Activated naive CD8-positive, alpha-beta T cell treated with anti-CD3 and anti-CD28 coated beads, Interleukin-2, amount 50 U/mL, for 24 hours (primary cell): ENCODE results near the gene AKAP11.

Experiments
- ATAC-seq: fragments of 150-1000 bp; cut with Tn5 transposase; one replicate; pipeline ENCODE4 v1.10.0; 2021
- DNase-seq: peaks from one replicate; pipeline ENCODE4 v3.0.0; 2021
- H3K27ac Mint-ChIP-seq: one replicate; pipeline ENCODE4 v1.8.0; 2021; ENCODE audit warnings: mild to moderate bottlenecking, mixed read lengths
- H3K27me3 Mint-ChIP-seq: one replicate; pipeline ENCODE4 v1.8.0; 2021; ENCODE audit warnings: mixed read lengths
- H3K36me3 Mint-ChIP-seq: one replicate; pipeline ENCODE4 v1.8.0; 2021; ENCODE audit warnings: low read depth, mixed read lengths
- H3K4me1 Mint-ChIP-seq: one replicate; pipeline ENCODE4 v1.8.0; 2021; ENCODE audit warnings: mixed read lengths
- H3K4me3 Mint-ChIP-seq: one replicate; pipeline ENCODE4 v1.8.0; 2021; ENCODE audit warnings: mild to moderate bottlenecking, moderate library complexity, mixed read lengths
- H3K9me3 Mint-ChIP-seq: one replicate; pipeline ENCODE4 v1.8.0; 2021; ENCODE audit warnings: mixed read lengths

The AKAP11 gene

DNA sequence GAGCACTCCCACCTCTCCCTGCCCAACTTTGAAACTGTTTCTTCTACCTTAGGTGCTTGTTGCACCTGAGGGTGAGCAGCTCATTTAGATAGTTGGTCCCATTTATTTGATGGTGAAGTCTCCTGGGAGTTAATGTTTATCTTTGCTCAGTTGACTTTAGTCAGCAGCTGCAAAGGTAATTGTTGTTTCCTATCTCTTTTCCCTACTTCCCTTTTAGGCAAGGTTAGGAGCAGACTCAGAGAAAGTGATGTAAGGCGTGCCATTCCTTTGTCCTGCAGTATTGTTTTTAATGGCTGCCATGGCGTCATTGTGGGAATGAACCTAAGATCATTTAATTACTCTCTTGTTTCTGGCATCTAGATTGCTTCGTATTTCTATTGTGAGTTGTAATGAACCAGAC is 11.6 kb downstream of the AKAP11 start:
- no peaks in the 10 kb centered on the region for H3K27me3 Mint-ChIP-seq
- H3K4me3 Mint-ChIP-seq: no peak overlapping the region
- ATAC-seq (no peak), DNase-seq (no peak)
- no peak overlapping the region for H3K27ac Mint-ChIP-seq
- peaks cover 34% of the 10 kb centered on the region for H3K36me3 Mint-ChIP-seq
- peaks cover 17% of the 10 kb centered on the region for H3K4me1 Mint-ChIP-seq
- H3K9me3 Mint-ChIP-seq: no peaks in the 10 kb centered on the region

DNA sequence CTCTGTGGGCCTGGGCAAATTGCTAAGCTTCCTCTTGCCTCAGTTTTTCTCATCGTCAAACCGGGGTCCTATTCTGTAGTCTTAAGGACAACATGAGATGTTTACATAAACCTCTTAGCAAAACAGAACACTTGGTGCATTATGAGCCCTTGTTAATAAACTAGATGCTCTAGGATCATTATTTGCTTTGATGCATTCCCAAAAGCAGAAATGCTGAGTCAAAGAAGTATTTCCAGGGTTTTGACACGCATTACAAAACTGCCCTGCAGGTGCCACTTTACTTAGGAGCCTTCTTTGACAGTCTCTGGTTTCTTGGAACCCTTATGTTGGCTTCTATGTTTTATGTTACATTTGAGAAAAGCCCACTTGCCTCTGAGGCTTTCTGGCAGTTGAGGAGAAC is 12.1 kb downstream of the AKAP11 start:
- H3K36me3 Mint-ChIP-seq: peaks cover 39% of the 10 kb centered on the region
- no peaks in the 10 kb centered on the region for H3K27me3 Mint-ChIP-seq
- no peaks in the 10 kb centered on the region for H3K9me3 Mint-ChIP-seq
- no peak overlapping the region for H3K4me3 Mint-ChIP-seq
- no peak for DNase-seq
- ATAC-seq: no peak
- peaks cover 17% of the 10 kb centered on the region for H3K4me1 Mint-ChIP-seq
- no peak overlapping the region for H3K27ac Mint-ChIP-seq

DNA sequence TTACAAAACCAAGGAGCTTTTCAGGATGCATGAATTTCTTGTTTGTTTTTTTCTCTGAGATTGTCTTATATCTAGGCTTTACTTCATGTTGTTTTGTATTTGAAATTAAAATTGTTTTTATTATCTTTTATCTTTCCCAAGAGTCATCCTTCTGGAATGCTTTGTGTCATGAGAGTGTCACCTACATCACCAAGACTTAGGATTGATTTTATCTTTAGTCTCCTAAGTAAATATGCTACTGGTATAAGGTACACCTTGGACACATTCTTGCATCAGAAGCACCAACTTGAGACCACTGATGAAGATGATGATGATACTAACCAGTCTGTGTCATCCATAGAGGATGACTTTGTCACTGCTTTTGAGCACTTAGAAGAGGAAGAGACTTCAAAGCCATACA is 26.4 kb downstream of the AKAP11 start:
- no peak for DNase-seq
- no peak for ATAC-seq
- Mint-ChIP-seq H3K9me3 (peaks cover 4% of the 10 kb centered on the region), H3K4me1 (peaks cover 6% of the 10 kb centered on the region), H3K4me3 (no peak overlapping the region), H3K36me3 (peaks cover 88% of the 10 kb centered on the region), H3K27ac (no peak overlapping the region), H3K27me3 (no peaks in the 10 kb centered on the region)

DNA sequence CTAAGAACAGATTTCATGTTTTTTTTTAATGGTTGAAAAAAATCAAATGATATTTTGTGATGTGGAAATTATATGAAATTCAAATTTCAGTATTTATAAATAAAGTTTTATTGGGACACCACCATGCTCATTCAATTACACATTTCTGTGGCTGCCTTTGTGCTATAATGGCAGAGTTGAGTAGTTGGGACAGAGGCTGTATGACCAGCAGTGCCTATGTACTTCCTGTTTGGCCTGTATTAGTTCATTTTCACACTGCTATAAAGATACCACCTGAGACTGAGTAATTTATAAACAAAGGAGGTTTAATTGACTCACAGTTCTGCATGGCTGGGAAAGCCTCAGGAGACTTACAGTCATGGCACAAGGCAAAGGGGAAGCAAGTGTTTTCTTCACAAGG is 33.6 kb downstream of the AKAP11 start:
- H3K4me3 Mint-ChIP-seq: no peak overlapping the region
- DNase-seq (no peak), ATAC-seq (no peak)
- peaks cover 3% of the 10 kb centered on the region for H3K9me3 Mint-ChIP-seq
- no peaks in the 10 kb centered on the region for H3K27me3 Mint-ChIP-seq
- H3K4me1 Mint-ChIP-seq: peaks cover 24% of the 10 kb centered on the region
- H3K36me3 Mint-ChIP-seq: peaks cover 93% of the 10 kb centered on the region
- H3K27ac Mint-ChIP-seq: peak overlapping the region; percentile 39

DNA sequence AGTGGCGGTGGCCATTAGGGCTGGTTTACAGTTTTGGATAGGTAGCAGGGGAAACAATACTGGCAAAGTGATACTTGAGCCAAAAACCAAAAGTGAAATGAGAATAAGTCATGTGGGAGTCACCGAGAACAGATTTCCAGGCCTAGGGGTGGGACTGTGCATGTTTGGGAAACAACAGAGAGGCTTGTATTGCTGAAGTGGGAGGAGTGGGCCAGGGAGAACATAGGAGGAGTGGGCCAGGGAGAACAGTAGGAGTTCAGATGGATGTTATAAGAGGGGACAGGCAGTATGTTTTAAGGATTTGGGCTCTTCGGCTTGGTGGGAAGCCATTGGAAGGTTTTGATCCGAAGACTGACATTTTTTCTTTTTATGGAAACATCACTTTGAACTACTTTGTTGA is 35.5 kb downstream of the AKAP11 start:
- H3K9me3 Mint-ChIP-seq: peaks cover 3% of the 10 kb centered on the region
- DNase-seq (no peak), ATAC-seq (no peak)
- no peaks in the 10 kb centered on the region for H3K27me3 Mint-ChIP-seq
- H3K4me3 Mint-ChIP-seq: no peak overlapping the region
- no peak overlapping the region for H3K27ac Mint-ChIP-seq
- H3K4me1 Mint-ChIP-seq: peaks cover 31% of the 10 kb centered on the region
- H3K36me3 Mint-ChIP-seq: peaks cover 84% of the 10 kb centered on the region

DNA sequence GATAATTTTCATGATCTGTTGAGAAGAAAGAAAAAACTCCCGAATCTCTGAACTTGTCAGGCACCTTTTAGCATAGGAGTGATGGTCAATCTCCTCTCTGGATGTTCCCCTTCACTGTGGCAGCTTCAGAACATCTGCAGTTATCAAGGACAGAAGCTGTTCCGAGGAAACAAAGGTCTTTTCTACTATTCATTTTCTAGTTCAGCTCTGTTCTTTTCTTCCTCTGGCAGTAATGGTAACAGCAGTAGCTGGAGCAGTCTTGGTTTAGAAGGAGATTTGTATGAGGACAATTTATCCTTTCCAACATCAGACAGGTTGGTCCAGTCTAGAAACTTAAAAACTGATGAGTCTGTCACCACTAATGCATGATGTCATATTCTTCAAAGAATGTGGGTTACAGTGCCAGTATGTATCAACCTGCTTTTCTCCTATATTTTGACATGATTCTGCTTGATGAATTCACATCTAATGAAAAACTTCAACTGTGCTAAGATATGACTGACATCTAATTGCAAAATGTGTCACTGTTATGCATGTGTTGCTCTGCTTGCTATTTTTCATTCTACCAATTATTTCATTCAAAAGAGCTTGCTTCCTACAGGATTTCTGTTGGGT is 41.0 kb downstream of the AKAP11 start:
- Mint-ChIP-seq H3K27ac (no peak overlapping the region), H3K9me3 (no peaks in the 10 kb centered on the region), H3K4me1 (peaks cover 29% of the 10 kb centered on the region), H3K4me3 (no peak overlapping the region), H3K27me3 (no peaks in the 10 kb centered on the region), H3K36me3 (peaks cover 59% of the 10 kb centered on the region)
- ATAC-seq (peak; percentile 72), DNase-seq (no peak)

DNA sequence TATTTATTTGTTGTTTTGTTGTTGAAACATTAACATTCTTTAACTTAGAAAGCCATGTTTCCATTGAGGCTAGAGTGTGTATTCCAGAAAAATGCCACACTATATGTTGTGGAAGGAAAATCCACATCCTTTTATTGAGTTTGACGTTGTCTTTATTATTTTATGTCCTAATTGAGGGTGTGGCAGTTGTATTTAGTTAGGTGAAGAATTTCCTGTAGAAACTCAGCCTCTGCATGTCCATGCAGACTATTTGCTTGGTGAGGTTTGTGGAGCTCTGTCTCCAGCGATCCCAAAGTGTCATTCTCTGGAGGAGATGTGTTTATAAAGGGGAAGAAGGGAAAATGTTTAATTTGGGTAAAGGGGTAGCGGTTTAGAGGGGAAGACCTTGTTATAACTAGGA is 46.6 kb downstream of the AKAP11 start:
- peaks cover 50% of the 10 kb centered on the region for H3K36me3 Mint-ChIP-seq
- no peak overlapping the region for H3K27ac Mint-ChIP-seq
- H3K9me3 Mint-ChIP-seq: no peaks in the 10 kb centered on the region
- H3K4me1 Mint-ChIP-seq: peaks cover 30% of the 10 kb centered on the region
- no peaks in the 10 kb centered on the region for H3K27me3 Mint-ChIP-seq
- no peak for ATAC-seq
- no peak for DNase-seq
- no peak overlapping the region for H3K4me3 Mint-ChIP-seq

DNA sequence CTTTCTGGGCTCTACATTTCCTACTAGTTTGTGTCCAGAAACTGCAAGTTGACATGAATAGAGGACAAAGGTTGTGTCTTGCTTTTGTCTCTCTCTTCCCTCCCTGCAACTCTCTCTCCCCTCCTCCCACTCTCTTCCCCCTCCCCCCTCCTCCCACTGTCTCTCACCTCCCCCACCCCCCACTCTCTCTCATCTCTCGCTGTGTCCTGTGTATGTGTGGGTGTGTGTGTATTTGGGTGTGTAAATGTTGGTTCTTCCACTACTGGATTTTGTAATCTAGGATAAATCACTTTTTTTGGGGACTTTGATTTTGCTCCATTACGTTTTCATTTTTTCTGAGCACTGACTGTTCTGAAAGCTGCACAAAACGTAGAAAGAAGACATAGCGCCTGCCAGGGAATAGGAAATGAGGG is 48.4 kb downstream of the AKAP11 start:
- Mint-ChIP-seq H3K4me1 (peaks cover 30% of the 10 kb centered on the region), H3K36me3 (peaks cover 43% of the 10 kb centered on the region), H3K4me3 (no peak overlapping the region), H3K27ac (peak overlapping the region; percentile 46), H3K9me3 (no peaks in the 10 kb centered on the region), H3K27me3 (no peaks in the 10 kb centered on the region)
- DNase-seq (no peak), ATAC-seq (no peak)

DNA sequence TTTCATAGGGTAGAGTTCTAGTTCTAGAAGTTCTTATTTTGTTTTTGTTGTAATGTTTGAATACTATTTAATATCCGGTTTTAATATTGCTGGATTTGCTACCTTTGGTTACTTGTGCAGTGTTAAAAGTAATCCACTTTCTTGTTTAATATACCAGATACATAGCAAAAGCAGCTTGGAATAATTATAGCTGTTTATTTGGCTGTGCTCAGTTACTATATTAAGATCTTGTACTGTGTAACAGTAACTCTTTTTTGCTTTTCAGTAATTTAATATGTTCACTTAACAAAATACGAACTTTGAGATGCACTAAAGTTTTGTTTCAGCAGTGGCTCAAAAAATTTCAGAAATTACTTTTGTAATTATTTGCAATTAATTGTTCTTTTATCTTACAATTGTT is 50.9 kb downstream of the AKAP11 start:
- Mint-ChIP-seq H3K27me3 (no peaks in the 10 kb centered on the region), H3K4me1 (peaks cover 41% of the 10 kb centered on the region), H3K9me3 (no peaks in the 10 kb centered on the region), H3K27ac (no peak overlapping the region), H3K36me3 (peaks cover 33% of the 10 kb centered on the region), H3K4me3 (no peak overlapping the region)
- no peak for ATAC-seq
- DNase-seq: no peak

DNA sequence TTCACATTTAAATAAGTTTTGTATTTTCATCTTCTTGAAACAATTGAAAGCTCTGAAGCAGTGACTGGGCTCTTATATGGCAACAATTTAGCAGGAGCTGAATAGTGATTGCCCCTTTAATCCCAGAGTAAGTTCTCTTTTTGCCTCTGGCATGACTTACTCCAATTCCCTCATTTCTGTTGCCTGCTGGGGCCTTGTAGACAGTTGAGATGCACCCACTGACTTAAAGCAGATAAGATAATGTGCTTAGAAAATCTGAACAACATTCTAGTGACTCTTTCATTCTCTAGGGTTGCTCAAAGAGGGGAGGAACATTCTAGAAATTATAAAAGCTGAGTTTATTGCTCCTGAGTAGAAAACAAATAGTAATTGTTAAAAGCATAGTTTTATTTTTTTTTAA is 52.8 kb downstream of the AKAP11 start:
- H3K4me1 Mint-ChIP-seq: peaks cover 47% of the 10 kb centered on the region
- no peak overlapping the region for H3K27ac Mint-ChIP-seq
- no peaks in the 10 kb centered on the region for H3K9me3 Mint-ChIP-seq
- peaks cover 25% of the 10 kb centered on the region for H3K36me3 Mint-ChIP-seq
- no peak overlapping the region for H3K4me3 Mint-ChIP-seq
- no peaks in the 10 kb centered on the region for H3K27me3 Mint-ChIP-seq
- ATAC-seq: no peak
- no peak for DNase-seq

DNA sequence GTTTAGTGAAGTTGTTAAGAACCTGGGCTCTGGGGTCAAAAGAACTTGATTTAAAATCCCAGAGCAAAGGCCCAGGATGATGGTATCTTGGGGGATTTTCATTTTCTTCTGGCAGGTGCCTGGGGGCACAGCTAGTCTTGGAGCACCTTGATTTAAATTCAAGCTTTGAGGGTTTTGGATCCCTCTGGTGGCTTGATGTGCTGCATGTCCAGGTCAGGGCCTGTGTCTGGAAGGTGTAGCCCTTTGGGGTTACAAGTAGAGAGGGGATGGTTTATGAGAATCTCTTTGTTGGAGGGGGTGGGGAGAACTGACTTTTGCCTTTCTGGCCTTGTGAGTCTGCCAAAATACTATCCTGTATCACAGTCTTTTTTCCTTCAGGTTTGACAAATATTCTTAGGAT is 55.8 kb downstream of the AKAP11 start:
- no peak overlapping the region for H3K4me3 Mint-ChIP-seq

DNA sequence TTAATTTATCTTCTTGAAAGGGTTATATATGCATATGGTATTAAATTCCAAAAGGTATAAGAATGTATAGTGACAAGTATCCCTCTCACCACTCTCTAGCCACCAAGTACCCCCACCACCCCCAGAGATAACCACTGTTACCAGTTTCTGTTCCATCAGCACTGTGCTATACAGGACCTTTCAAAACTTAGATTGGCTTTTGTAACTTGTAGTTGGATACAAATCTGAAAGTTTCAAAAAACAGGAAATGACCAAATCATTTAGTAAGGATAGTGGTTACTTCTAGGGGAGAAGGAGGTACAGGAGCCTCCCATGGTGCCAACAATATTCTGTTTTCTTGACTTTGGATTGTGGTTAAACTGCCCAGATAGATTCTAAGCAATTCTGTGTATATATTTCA is 56.7 kb downstream of the AKAP11 start:
- peak overlapping the region; percentile 83 for H3K27ac Mint-ChIP-seq
- ATAC-seq: peak; percentile 90

More for the DNA sequence above, 55.8 kb downstream of the AKAP11 start:
- Mint-ChIP-seq H3K4me1 (peaks cover 49% of the 10 kb centered on the region), H3K27ac (peak overlapping the region; percentile 17), H3K36me3 (peaks cover 18% of the 10 kb centered on the region), H3K9me3 (peaks cover 5% of the 10 kb centered on the region), H3K27me3 (no peaks in the 10 kb centered on the region)
- DNase-seq (no peak), ATAC-seq (no peak)

DNA sequence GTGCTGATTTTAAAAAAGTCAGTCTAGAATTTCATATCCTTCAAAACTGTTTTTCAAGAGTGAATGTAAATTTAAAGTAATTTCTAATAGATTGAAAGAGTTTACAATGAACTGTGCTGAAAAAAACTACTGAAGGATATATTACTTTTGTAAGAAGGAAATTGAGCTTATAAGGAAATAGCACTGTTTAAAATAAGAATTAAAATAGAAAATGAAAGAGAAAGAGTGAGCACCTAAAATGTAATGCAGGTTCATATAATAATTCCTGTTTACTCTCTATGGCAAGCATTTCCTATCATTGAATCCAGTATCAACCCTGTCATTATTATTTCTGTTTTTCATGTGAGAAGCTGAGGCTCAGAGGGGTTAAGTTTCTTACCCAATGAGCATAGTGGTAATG is 57.3 kb downstream of the AKAP11 start:
- ATAC-seq: no peak

More for the DNA sequence above, 56.7 kb downstream of the AKAP11 start:
- Mint-ChIP-seq H3K9me3 (peaks cover 5% of the 10 kb centered on the region), H3K4me1 (peaks cover 50% of the 10 kb centered on the region), H3K36me3 (peaks cover 11% of the 10 kb centered on the region), H3K27me3 (no peaks in the 10 kb centered on the region), H3K4me3 (peak overlapping the region; percentile 27)
- no peak for DNase-seq

DNA sequence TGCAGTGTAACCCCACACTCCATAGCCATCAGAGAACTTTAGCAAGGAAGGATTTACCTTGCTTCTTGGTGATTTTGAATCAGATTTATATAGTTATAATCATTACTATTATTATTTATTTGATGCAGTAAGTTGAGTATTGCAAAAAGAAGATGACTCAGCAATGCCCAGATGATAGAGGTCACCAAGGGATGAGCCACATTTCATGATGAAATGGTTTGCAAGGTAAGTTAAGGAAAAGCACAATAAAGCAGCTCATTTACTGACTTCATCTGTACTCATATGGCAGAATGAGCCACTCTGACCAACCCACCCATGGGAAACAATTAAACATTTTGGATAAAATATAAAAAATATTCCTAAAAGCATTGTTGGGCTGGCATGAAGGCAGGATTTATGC is 59.1 kb downstream of the AKAP11 start:
- no peak overlapping the region for H3K4me3 Mint-ChIP-seq
- peaks cover 5% of the 10 kb centered on the region for H3K9me3 Mint-ChIP-seq
- DNase-seq (no peak), ATAC-seq (no peak)
- peaks cover 64% of the 10 kb centered on the region for H3K4me1 Mint-ChIP-seq
- no peak overlapping the region for H3K27ac Mint-ChIP-seq
- H3K27me3 Mint-ChIP-seq: no peaks in the 10 kb centered on the region
- peaks cover 10% of the 10 kb centered on the region for H3K36me3 Mint-ChIP-seq

More for the DNA sequence above, 57.3 kb downstream of the AKAP11 start:
- Mint-ChIP-seq H3K27ac (peak overlapping the region; percentile 83), H3K27me3 (no peaks in the 10 kb centered on the region), H3K4me3 (peak overlapping the region; percentile 27), H3K4me1 (peaks cover 53% of the 10 kb centered on the region), H3K9me3 (peaks cover 5% of the 10 kb centered on the region), H3K36me3 (peaks cover 10% of the 10 kb centered on the region)
- no peak for DNase-seq

DNA sequence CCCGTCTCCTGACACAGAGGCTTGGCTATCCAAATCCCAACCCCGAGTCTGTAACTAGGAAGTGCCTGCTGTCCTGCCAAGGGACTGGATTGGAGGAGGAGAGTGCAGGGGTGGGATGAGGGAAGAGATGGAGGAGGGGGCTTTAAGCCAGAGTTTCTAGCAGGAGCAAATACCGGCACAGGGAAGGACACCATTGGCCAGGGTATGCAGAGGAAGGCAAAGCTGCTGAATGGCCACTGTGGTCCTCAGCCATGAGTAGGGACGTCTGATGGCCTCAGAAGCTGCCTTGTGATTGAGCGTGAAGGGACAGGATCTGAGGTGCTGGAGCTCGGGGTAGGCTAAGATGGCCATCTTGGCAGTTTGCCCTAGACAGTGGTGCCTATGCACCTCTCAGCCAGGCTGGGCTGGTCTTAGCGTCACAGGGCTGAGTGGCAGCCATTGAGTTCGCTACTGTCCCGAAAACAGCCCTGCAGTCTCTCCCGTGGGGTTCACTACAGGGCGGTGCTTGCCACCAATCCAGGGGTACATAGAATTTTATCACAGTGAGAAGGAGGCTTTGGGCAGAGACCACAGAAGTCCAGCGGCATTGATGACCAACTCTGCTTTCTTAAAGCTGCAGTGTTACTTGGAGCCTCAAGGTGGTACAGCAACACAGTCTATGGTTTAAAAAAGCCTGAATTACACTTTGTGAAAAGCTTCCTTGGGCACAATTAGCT is 61.8 kb downstream of the AKAP11 start:
- H3K9me3 Mint-ChIP-seq: peaks cover 5% of the 10 kb centered on the region
- no peak overlapping the region for H3K4me3 Mint-ChIP-seq
- H3K27ac Mint-ChIP-seq: peak overlapping the region; percentile 57
- no peaks in the 10 kb centered on the region for H3K27me3 Mint-ChIP-seq
- peaks cover 10% of the 10 kb centered on the region for H3K36me3 Mint-ChIP-seq
- DNase-seq (no peak), ATAC-seq (peak; percentile 77)
- peaks cover 73% of the 10 kb centered on the region for H3K4me1 Mint-ChIP-seq
